ENCODE data around the gene TTC28.

TTC28 gene

DNA sequence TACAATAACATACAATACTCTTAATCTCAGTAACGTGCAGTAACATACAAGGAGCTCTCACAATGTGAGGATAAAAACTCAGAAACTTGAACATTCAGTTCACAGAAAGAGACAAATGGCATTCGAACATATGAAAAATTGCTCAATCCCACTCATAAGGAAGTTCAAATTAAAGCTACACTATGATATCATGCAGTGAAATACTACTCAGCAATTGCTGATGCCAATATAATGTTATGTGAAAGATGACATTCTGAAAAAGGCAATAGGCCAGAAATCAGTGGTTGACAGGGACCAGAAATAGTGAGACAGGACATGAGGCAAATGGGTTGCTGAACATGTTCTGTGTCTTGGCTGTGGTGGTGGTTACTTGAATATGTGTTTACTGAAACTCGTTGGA lies 726.9 kb downstream of the TTC28 start:
- CTCF ChIA-PET, result interaction anchor here (1.0 to 1.7 kb wide), 3 partner anchors 9 to 71 kb away, joined by 3 to 7 read pairs (median 3); no protein-coding TSS in a partner anchor
- no peak for DNase-seq (ENCODE audit: low read depth, low spot score)
- TF ChIP-seq, protein P1, sequence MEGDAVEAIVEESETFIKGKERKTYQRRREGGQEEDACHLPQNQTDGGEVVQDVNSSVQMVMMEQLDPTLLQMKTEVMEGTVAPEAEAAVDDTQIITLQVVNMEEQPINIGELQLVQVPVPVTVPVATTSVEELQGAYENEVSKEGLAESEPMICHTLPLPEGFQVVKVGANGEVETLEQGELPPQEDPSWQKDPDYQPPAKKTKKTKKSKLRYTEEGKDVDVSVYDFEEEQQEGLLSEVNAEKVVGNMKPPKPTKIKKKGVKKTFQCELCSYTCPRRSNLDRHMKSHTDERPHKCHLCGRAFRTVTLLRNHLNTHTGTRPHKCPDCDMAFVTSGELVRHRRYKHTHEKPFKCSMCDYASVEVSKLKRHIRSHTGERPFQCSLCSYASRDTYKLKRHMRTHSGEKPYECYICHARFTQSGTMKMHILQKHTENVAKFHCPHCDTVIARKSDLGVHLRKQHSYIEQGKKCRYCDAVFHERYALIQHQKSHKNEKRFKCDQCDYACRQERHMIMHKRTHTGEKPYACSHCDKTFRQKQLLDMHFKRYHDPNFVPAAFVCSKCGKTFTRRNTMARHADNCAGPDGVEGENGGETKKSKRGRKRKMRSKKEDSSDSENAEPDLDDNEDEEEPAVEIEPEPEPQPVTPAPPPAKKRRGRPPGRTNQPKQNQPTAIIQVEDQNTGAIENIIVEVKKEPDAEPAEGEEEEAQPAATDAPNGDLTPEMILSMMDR (IDR thresholded peaks at IDR 0.05; ENCODE audit: insufficient read depth, low read length, missing control alignments), result no peak
- no peak overlapping the region for H3K4me3 ChIP-seq (ENCODE audit: low read depth, low read length)
- POLR2A ChIA-PET, result no interaction called here

DNA sequence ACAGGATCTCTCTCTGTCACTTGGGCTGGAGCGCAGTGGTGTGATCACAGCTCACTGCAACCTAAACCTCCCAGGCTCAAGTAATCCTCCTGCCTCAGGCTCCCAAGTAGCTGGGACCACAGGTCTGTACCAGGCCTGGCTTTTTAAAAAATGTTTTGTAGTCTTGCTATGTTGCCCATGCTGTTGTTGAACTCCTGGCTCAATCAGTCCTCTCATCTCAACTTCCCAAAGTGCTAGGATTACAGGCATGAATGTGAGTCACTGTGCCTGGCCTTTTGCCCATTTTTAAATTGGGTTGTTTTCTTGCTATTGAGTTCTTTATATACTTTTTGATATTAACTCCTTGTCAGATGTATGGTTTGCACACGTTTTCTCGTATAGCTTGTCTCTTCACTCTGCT lies 727.5 kb downstream of the TTC28 start:
- ChIA-PET POLR2A (no interaction called here), CTCF (interaction anchor here (1.0 to 1.7 kb wide), 6 partner anchors 9 to 72 kb away, joined by 3 to 7 read pairs (median 3); no protein-coding TSS in a partner anchor)
- no peak overlapping the region for H3K4me3 ChIP-seq (ENCODE audit: low read depth, low read length)
- TF ChIP-seq, protein P1 (IDR thresholded peaks at IDR 0.05; ENCODE audit: insufficient read depth, low read length, missing control alignments), result no peak
- no peak for DNase-seq (ENCODE audit: low read depth, low spot score)

DNA sequence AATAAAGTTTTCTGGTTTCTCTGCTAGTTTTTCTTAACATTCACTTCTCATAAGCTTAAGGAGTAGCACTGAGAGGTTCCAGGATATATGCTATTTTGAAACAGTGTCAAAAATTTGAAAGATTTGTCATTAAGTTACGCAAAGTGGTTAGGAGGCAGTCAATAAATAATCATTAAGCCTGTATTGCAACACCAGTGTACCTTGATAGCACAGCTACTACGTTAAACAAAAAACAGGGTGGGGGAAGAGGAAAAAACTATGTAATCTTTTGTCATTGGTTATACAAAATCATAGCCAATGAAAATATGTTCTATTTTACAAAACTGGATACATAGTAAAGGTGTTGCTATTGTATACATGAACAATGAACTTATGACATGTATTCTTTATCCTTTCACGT lies 730.2 kb downstream of the TTC28 start:
- no peak for DNase-seq (ENCODE audit: low read depth, low spot score)
- CTCF ChIA-PET, result no interaction called here
- TF ChIP-seq, protein P1 (IDR thresholded peaks at IDR 0.05; ENCODE audit: insufficient read depth, low read length, missing control alignments), result no peak
- POLR2A ChIA-PET, result no interaction called here
- H3K4me3 ChIP-seq (ENCODE audit: low read depth, low read length), result no peak overlapping the region

DNA sequence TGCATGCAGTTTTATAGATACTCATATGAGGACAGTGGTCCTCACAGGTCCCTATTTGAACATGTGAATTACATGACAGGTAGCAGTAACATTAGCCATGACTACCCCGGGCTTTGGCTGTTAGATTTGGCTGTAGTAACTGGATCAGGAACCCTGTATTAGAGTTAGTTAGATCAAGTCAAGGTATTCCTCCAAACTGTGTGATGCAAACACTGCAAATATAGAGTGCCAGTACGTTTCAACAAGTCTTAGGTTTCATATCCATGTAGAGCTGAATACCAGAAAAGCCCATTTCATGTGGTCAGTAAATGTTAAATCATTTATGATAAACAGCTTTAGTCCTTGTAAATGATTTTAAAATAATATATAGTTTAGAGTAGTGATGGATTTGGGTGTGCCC lies 731.1 kb downstream of the TTC28 start:
- no peak overlapping the region for H3K4me3 ChIP-seq (ENCODE audit: low read depth, low read length)
- TF ChIP-seq, protein P1 (IDR thresholded peaks at IDR 0.05; ENCODE audit: insufficient read depth, low read length, missing control alignments), result no peak
- no peak for DNase-seq (ENCODE audit: low read depth, low spot score)
- POLR2A ChIA-PET, result no interaction called here
- CTCF ChIA-PET, result interaction anchor here (0.6 kb wide), 1 partner anchor 67 kb away, joined by 3 read pairs; no protein-coding TSS in a partner anchor

DNA sequence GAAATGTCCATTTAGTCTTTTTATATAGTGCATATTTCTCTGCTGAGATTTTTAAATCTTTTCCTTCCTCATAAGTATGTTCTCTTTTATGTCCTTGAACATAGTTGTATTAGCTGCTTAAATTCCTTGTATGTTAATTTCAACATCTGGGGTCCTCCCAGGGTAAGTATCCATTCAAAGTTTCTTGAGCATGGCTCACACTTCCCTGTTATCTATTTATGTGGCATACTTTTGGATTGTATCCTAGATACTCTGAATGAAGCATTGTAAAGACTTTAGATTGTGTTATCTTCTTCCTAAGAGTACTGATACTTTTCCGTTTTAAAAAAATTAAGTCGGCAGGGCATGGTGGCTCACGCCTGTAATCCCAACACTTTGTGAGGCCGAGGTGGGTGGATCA lies 732.2 kb downstream of the TTC28 start:
- H3K4me3 ChIP-seq (ENCODE audit: low read depth, low read length), result no peak overlapping the region
- CTCF ChIA-PET, result no interaction called here
- DNase-seq (ENCODE audit: low read depth, low spot score), result no peak
- POLR2A ChIA-PET, result no interaction called here
- TF ChIP-seq, protein P1 (IDR thresholded peaks at IDR 0.05; ENCODE audit: insufficient read depth, low read length, missing control alignments), result no peak

DNA sequence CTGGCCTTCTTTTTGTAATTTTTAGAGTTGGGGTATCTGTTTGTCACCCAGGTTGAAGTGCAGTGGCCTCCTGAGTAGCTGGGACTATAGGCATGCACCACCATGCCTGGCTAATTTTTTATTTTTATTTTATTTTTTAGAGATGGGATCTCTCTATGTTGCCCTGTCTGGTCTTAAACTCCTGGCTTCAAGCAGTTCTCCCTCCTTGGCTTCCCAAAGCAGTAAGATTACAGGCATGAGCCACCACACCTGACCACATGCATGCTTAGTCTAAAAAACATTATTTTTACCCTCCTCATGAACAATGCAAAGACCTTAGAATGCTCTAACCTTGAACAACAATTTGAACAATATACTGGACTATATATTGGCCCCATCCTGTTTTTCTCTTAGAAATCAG lies 738.5 kb downstream of the TTC28 start:
- no peak for DNase-seq (ENCODE audit: low read depth, low spot score)
- CTCF ChIA-PET, result no interaction called here
- POLR2A ChIA-PET, result no interaction called here
- H3K4me3 ChIP-seq (ENCODE audit: low read depth, low read length), result no peak overlapping the region
- TF ChIP-seq, protein P1 (IDR thresholded peaks at IDR 0.05; ENCODE audit: insufficient read depth, low read length, missing control alignments), result no peak

All from AG04449 (cell line).